Skeletal muscle satellite cell (primary cell): ENCODE results near the gene TTC23L.
"Not testable (repeated sequence)": the region's sequence is repeated elsewhere in the genome, so short reads cannot be mapped to it uniquely, and the experiment has no call there.

Source experiments
- H3K27me3 ChIP-seq: 2 replicates; pipeline ENCODE4 v1.7.0; 2013; ENCODE audit warnings: low read length; ENCODE audit not compliant: control insufficient read depth, insufficient read depth
- H3K36me3 ChIP-seq: 2 replicates; pipeline ENCODE4 v1.7.0; 2013; ENCODE audit warnings: mild to moderate bottlenecking, control low read depth, low read length; ENCODE audit not compliant: insufficient read depth
- H3K4me1 ChIP-seq: 2 replicates; pipeline ENCODE4 v1.7.0; 2013; ENCODE audit warnings: low read length; ENCODE audit not compliant: control insufficient read depth, insufficient read depth
- H3K4me2 ChIP-seq: 2 replicates; pipeline ENCODE4 v1.7.0; 2013; ENCODE audit warnings: mild to moderate bottlenecking, low read length
- H3K4me3 ChIP-seq: 2 replicates; pipeline ENCODE4 v1.7.0; 2013; ENCODE audit warnings: low read length
- H3K9ac ChIP-seq: 2 replicates; pipeline ENCODE4 v1.7.0; 2013; ENCODE audit warnings: mild to moderate bottlenecking, low read depth, low read length, moderate library complexity
- H3K9me3 ChIP-seq: replicated peaks from 2 replicates; pipeline ENCODE4 v1.7.0; 2013; ENCODE audit warnings: mild to moderate bottlenecking, control low read depth, low read length

TTC23L gene

GRCh38 chr5:34900652-34901051, 61.7 kb downstream of the TTC23L start:
- H3K9ac ChIP-seq, result no peak overlapping the region
- no peaks in the 10 kb centered on the region for H3K9me3 ChIP-seq
- H3K4me1 ChIP-seq, result no peaks in the 10 kb centered on the region
- no peak overlapping the region for H3K4me2 ChIP-seq
- H3K36me3 ChIP-seq, result no peaks in the 10 kb centered on the region
- H3K4me3 ChIP-seq, result no peak overlapping the region
- H3K27me3 ChIP-seq, result no peaks in the 10 kb centered on the region

GRCh38 chr5:34903260-34903659, 64.3 kb downstream of the TTC23L start:
- Histone ChIP-seq H3K4me1 (no peaks in the 10 kb centered on the region), H3K9me3 (no peaks in the 10 kb centered on the region), H3K36me3 (peaks cover 11% of the 10 kb centered on the region), H3K4me3 (no peak overlapping the region), H3K4me2 (no peak overlapping the region), H3K9ac (no peak overlapping the region), H3K27me3 (no peaks in the 10 kb centered on the region)

GRCh38 chr5:34905564-34905963, 66.6 kb downstream of the TTC23L start:
- H3K4me3 ChIP-seq, result no peak overlapping the region
- H3K4me1 ChIP-seq, result no peaks in the 10 kb centered on the region
- no peak overlapping the region for H3K4me2 ChIP-seq
- no peaks in the 10 kb centered on the region for H3K9me3 ChIP-seq
- H3K9ac ChIP-seq, result no peak overlapping the region
- H3K27me3 ChIP-seq, result no peaks in the 10 kb centered on the region
- peaks cover 23% of the 10 kb centered on the region for H3K36me3 ChIP-seq

GRCh38 chr5:34913072-34913471, 74.1 kb downstream of the TTC23L start:
- no peaks in the 10 kb centered on the region for H3K9me3 ChIP-seq
- H3K4me3 ChIP-seq, result no peak overlapping the region
- H3K4me1 ChIP-seq, result peaks cover 28% of the 10 kb centered on the region
- peaks cover 24% of the 10 kb centered on the region for H3K36me3 ChIP-seq
- H3K4me2 ChIP-seq, result peak overlapping the region; percentile 90
- no peaks in the 10 kb centered on the region for H3K27me3 ChIP-seq
- peak overlapping the region; percentile 93 for H3K9ac ChIP-seq

GRCh38 chr5:34914671-34915138, 75.7 kb downstream of the TTC23L start:
- no peaks in the 10 kb centered on the region for H3K9me3 ChIP-seq
- H3K4me3 ChIP-seq, result peak overlapping the region; percentile 97
- H3K4me2 ChIP-seq, result peak overlapping the region; percentile 90
- peaks cover 28% of the 10 kb centered on the region for H3K4me1 ChIP-seq
- H3K27me3 ChIP-seq, result no peaks in the 10 kb centered on the region
- H3K9ac ChIP-seq, result peak overlapping the region; percentile 93
- peaks cover 17% of the 10 kb centered on the region for H3K36me3 ChIP-seq

DNA sequence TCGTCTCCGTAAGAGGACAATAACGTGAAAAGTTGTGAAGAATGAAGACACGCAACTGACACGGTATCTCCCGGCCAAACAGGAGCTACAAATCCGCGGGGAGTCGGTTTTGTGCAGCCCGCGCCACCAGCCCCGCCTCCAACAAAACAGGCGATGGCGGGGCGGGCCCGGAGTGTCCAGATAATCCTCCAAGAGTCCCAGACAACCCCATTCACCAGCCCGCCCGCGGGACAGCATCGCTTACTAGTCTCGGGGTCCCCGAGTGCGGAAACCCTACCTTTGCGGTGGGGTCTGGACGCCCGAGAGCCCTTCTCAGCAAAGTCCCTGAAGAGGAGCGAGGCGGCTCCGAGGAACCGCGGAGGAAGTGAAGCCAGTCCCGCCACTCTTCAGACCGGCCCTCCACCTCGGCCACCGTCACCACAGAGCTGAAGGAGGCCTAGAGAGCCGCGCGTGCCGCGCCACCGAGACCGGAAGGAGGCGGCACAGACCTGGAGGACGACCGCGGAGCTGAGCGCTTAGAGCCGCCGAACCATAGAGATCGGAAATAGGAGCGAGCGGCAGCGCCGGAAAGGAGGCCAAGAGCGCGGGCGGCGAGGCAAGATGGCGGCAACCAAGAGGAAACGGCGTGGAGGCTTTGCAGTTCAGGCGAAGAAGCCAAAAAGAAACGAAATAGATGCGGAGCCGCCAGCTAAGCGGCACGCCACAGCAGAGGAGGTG, 76.3 kb downstream of the TTC23L start, which contains the start of the genes BRIX1 and RAD1:
TSS of gene BRIX1 (plus strand) at position 573 of the 717 bp plus-strand sequence. CDS start at position 601, 28 bp downstream.
TSS of gene RAD1 (minus strand) at position 366 of the 717 bp plus-strand sequence. CDS start 612 bp downstream, outside the sequence.
- Histone ChIP-seq H3K9ac (peak within 1 kb of the TSS; percentile 93), H3K4me2 (peak within 1 kb of the TSS; percentile 92), H3K9me3 (no peaks in the 10 kb centered on the region), H3K36me3 (peaks cover 22% of the 10 kb centered on the region), H3K4me1 (peaks cover 28% of the 10 kb centered on the region), H3K27me3 (no peaks in the 10 kb centered on the region), H3K4me3 (peak within 1 kb of the TSS; percentile 97)

DNA sequence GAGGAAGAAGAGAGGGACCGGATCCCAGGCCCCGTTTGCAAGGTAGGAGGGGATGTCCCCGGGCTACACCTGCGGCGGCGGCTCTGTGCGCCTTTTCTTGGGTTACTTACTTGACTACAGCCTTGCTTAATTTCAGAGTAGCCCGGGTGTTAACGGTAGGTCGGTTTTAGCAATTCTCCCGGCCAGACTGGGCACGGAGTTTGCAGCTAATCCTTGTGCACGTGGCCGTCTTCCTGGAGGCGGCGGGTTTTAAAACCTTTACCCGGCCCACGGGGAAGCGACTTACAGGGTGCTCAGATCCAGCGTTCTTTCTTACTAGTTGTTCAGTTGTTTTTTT, 76.9 kb downstream of the TTC23L start:
- no peaks in the 10 kb centered on the region for H3K9me3 ChIP-seq
- peaks cover 28% of the 10 kb centered on the region for H3K4me1 ChIP-seq
- H3K4me3 ChIP-seq, result peak overlapping the region; percentile 97
- peak overlapping the region; percentile 93 for H3K9ac ChIP-seq
- H3K4me2 ChIP-seq, result peak overlapping the region; percentile 92
- no peaks in the 10 kb centered on the region for H3K27me3 ChIP-seq
- H3K36me3 ChIP-seq, result peaks cover 23% of the 10 kb centered on the region

DNA sequence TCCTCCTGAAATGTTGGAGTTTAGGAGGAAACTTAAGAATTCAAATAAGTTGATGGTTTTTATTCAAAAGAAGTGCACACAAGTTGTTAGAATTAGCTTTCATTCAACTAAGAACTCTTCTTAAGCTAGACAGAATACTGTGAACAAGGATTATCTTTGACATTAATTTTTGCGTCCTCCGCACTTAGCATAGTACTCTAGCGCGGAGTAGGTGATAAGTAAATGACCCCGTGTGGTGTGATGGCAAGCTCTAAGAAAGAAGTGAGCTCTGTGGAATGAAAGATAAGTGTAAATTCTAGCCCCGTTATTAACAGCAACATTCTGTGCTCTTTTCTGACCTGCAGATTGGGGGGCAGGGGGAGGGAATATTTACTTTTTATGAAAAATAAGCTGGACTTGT, 77.6 kb downstream of the TTC23L start:
- Histone ChIP-seq H3K4me1 (peaks cover 28% of the 10 kb centered on the region), H3K9ac (peak overlapping the region; percentile 93), H3K4me2 (peak overlapping the region; percentile 92), H3K36me3 (peaks cover 23% of the 10 kb centered on the region), H3K27me3 (no peaks in the 10 kb centered on the region), H3K4me3 (peak overlapping the region; percentile 97), H3K9me3 (no peaks in the 10 kb centered on the region)

- peaks cover 34% of the 10 kb centered on the region for H3K36me3 ChIP-seq
- no peak overlapping the region for H3K4me3 ChIP-seq
- peak overlapping the region; percentile 57 for H3K4me2 ChIP-seq
- no peaks in the 10 kb centered on the region for H3K9me3 ChIP-seq
- peaks cover 25% of the 10 kb centered on the region for H3K4me1 ChIP-seq
- no peaks in the 10 kb centered on the region for H3K27me3 ChIP-seq
- no peak overlapping the region for H3K9ac ChIP-seq
Observed at GRCh38 chr5:34918025-34918424, 79.1 kb downstream of the TTC23L start.

DNA sequence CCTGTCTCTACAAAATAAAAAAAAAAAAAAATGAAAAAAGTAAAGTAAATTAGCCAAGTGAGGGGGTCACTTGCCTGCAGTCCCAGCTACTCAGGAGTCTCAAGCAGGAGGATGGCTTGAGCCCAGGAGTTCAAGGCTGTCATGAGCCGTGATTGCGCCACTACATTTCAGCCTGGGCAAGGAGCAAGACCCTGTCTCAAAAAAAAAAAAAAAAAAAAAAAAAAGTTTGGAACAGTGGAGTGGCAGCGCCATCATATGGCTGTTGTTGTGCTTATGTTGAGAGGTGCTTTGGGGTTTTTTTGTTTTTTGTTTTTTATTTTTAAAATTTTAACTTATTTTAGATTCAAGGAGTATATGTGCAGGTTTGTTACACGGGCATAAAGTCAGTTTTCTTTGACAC, 80.1 kb downstream of the TTC23L start:
- no peak overlapping the region for H3K9ac ChIP-seq
- H3K36me3 ChIP-seq, result peaks cover 41% of the 10 kb centered on the region
- no peak overlapping the region for H3K4me3 ChIP-seq
- no peaks in the 10 kb centered on the region for H3K27me3 ChIP-seq
- peaks cover 25% of the 10 kb centered on the region for H3K4me1 ChIP-seq
- H3K4me2 ChIP-seq, result no peak overlapping the region
- no peaks in the 10 kb centered on the region for H3K9me3 ChIP-seq

DNA sequence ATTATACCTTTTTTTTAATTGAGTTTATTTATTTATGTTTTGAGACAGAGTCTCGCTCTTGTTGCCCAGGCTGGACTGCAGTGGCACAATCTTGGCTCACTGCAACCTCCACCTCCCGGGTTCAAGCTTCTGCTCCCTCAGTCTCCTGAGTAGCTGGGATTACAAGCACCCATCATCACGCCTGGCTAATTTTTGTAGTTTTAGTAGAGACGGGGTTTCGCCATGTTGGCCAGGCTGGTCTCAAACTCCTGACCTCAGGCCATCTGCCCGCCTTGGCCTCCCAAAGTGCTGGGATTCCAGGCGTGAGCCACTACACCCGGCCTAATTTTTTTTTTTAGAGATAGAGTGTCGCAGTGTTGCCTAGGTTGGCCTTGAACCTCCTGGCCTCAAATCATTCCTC, 84.3 kb downstream of the TTC23L start:
- H3K36me3 ChIP-seq, result peaks cover 76% of the 10 kb centered on the region
- H3K4me2 ChIP-seq, result peak overlapping the region; percentile 64

More for the DNA sequence above, 84.3 kb downstream of the TTC23L start:
- H3K4me1 ChIP-seq, result peaks cover 16% of the 10 kb centered on the region
- H3K27me3 ChIP-seq, H3K9ac ChIP-seq, H3K4me3 ChIP-seq, H3K9me3 ChIP-seq: not testable (repeated sequence)
